HG02759 (cell line): Measurements from ENCODE around the gene POPDC2.
A peak's percentile ranks its signal among the peaks of the same experiment; 100 is the strongest.
"Not testable (repeated sequence)": the region's sequence is repeated elsewhere in the genome, so short reads cannot be mapped to it uniquely, and the experiment has no call there.

ENCODE experiments used
- ATAC-seq: cut with Tn5 transposase; IDR thresholded peaks from one replicate; pipeline ENCODE4 v1.9.1; 2021; ENCODE audit warnings: mild to moderate bottlenecking, moderate library complexity; ENCODE audit not compliant: unreplicated experiment

Gene POPDC2

DNA sequence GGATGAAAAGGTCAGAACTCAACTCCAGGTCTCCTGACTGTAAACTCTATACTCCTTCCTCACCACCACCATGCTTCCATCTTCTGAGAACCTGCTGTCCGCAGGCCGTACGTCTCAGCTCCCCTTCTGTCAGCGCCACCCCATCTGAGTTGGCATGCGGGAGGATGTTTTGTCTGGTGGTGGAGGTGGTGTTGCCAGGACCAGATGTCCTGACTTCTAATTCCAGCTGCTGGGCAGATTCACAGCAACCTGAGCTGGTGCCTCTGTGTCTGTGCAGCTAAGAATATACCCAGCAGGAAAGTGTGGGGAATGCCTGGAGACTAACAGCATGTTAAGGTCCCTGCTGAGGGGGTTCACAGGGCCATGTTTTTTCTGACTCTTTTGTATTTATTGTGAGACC is 39.5 kb downstream of the POPDC2 start:
- ATAC-seq, result no peak

DNA sequence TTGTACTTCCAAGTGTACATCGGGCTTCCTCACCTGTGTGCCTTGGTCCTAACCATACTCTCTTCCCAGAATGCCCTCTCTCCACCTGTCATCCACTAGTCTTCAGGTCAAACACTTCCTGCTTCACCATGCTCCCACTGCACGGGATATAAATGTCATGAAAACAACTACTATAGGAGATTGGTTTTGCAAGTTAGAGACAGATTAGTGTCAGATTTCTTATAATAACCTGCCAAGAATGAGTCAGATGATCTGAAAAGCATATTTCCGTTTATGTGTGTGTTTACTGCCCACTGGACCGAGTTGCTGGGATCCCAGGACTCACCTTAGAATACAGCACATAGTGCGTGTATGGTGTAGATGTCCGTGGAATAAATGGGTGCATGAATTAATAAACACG is 41.3 kb downstream of the POPDC2 start:
- ATAC-seq, result no peak

DNA sequence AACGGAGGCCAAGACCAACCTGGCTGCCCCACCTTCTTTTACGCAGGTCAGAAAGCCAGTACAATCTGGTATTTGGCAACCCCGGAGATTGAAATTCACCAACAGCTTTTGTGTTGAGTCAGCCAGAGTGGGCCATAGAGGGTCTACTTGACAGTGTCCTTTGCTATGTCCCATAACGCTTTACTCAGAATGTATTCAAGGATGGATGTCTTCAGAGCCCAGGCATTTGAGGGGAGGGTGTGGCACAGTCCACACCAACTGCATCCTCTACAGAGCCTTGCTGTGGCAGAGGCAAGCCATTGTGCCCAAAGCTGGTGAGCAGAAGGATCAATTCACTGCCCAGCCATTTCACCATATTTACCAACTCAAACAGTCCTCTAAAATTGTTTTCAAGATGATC is 44.3 kb downstream of the POPDC2 start:
- no peak for ATAC-seq

DNA sequence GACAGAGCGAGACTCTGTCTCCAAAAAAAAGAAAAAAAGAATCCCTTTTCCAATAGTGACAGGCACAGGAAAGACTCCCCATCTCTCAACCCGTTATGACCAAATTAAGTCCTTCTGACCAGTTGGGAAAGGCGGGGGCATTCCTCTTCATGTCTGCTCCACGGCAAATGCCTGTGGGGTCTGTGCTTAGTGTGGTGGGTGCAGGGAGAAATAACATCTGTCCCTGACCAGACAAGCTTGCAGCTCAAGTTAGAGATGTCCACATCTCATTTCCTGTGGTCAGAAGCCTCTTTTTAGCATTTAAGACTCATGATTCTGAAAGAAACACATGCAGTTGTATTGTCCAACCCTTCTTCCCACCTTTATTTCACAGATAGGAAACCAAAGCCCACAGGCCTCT is 46.5 kb downstream of the POPDC2 start:
- ATAC-seq, result no peak

DNA sequence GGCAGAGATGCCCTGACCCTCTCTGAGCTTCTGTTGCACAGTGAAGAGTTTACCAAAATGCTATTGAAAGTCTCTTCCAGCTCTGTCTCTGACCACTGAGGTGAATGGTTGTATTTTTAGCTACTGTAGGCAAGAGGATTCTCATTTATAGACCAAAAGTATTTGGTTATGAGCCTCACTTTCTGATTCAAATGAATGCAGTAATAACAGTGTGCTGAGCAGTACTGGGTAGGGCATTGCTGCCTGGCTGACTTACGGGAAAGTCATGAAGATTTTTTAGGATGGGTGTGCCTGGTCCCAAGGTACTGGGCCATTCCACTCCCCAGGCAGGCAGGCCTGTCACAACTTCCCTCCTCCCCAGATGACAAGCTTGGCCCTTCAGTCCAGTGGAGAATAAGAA is 47.2 kb downstream of the POPDC2 start:
- ATAC-seq, result no peak

DNA sequence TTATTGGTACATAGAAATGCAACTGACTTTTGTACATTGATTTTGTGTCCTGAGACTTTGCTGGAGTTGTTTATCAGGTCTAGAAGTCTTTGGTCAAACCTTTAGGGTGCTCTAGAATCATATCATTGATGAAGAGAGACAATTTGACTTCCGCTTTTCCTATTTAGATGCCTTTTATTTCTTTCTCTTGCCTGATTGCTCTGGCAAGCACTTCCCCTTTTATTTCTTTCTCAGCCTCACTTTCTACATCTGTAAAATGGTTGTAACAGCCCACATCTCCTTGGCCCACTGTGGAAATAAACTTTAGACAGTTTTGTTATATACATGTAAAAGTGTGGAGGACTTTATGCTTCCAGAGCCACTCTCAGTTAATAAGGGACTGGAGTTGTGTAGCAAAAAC is 48.7 kb downstream of the POPDC2 start:
- ATAC-seq, result no peak

DNA sequence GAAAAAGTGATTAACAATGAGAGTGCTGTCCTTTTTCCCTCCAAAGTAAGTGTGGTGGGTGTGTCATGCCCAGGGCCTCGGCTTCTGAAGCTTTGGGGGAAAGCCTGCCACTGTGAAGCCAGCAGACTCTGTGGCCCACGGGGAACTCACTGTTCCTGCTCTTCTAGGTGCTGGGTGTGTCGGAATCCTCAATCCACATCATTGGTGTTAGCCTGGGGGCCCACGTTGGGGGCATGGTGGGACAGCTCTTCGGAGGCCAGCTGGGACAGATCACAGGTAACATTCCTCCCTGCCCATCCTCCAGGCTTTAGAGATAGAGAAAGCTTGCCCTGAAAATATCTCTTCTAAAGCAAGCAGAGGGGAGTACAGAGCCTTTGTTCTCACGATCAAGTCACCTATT is 51.1 kb downstream of the POPDC2 start:
- no peak for ATAC-seq

DNA sequence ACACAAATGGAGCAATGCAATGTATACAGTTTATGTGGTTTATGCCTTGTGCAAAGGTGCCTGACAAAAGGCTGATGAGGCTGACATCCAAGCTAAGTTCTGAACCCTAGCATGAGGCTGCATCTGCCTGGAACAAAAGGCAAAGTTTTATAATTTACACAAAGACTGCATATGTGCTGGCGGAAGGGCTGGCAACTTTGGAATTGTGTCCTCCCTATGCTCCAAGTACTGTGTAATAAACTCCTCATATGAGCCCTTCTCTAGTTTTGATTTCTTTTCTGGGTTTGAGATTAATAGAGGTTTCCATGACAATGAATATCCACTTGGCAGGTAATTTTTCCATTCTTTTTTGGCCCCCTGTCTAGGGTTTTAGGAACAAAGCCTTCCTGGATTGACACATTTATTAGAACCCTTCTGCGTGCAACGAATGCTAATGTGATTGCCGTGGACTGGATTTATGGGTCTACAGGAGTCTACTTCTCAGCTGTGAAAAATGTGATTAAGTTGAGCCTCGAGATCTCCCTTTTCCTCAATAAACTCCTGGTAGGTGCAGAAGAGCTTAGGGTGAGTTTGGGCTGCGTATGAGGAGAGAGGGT is 51.9 kb downstream of the POPDC2 start:
- ATAC-seq, result no peak

DNA sequence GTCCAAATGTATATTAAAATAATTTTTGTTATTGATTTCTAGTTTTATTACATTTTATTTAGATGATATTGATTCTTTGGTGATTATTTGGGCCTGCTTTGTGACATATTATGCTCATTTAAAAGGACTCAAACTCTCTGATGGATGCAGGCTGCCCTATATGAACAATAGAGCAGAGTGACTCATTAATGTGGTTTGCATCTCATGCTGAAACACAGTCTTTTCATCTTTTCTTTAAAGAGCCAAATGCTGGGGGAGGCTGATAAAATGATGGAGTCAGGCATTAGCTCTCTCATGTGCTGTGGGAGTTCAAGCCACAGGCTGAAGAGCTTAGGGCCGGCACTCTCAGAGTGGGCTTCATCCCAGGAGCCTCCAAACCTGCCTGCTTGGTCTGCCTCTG is 55.5 kb downstream of the POPDC2 start:
- ATAC-seq, result no peak

DNA sequence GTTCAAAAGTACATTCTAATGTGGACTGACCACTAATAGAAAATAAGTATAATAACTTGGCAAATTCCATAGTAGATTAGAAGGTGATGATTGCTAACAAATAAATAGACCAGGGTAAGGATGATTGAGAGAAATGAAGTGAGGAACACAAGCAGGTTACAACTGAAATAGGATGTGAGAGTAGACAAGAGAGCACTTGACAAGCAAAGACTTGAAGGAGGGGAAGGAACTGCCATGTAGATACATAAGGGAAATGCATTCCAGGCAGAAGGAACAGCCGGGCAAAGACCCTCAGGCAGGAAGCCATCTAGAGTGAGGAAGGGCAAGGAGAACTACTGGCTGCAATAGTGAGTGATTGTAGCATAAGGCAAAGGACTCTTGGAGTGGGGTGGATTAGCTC is 57.7 kb downstream of the POPDC2 start:
- ATAC-seq, result no peak

DNA sequence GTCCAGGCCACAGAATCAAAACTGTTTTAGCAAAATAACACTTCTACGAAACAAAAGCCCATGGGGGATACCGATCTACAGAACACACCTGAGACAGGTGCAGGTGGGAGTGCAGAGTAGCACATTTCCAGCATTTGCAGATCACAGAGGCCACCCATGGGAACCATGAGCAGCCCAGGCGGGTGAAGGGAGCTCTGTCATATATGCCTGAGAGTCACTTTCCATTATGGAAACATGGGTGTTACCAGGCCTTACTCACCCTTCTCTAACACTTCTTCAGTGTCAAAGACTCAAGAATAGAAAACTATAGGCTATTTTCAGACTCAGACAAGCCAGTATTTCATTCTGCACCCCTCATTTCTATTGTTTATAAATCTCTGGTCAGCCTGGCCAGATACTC is 59.2 kb downstream of the POPDC2 start:
- no peak for ATAC-seq

DNA sequence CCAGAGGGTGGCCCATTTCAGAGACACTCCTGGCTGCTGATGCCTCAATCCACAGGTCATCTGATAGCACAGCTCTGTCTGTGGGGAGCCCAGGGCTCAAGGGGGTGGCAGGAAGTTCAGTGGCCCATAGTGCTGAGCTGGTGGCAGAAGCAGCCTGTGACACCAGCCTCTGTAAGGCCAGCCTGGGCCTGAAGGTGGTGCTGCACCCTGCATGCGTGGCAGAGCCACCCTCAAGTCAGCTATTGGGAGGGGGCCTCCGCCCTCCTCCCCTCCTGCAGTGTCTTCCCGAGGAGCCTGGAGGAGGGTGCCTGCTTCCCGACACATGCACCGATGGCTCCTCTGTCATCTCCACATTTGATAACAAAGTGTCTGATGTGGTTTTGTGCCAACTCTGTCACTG is 59.7 kb downstream of the POPDC2 start:
- peak; percentile 60 for ATAC-seq

DNA sequence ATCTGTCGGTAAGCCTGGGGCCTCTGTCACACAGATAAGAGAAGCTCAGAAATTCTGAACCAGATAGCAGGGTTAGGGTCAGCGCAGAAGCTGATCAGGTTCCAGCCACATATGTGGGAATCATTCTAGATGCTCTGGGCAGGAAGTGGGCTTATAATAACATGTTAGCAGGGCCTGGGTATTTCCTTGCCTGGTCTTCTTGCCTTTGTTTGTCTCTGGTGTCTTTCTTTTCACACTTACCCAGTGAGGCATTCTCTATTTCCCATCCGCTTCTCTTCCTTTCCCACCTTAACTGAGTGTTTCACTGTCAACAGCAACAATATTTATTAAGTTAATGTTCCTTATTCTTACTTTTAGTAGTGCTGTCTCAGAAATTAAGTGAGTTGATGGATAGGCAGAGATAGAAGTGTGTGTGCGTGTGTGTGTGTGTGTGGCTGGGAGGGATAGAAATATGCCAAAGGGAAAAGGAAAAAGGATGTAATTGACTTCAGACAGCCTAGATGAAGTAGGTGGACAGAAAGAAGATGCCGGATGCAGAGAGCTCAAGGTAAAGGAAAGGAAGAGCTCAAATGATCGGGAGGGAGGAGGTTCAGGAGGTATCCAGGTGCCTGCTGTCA is 60.7 kb downstream of the POPDC2 start:
- no peak for ATAC-seq

DNA sequence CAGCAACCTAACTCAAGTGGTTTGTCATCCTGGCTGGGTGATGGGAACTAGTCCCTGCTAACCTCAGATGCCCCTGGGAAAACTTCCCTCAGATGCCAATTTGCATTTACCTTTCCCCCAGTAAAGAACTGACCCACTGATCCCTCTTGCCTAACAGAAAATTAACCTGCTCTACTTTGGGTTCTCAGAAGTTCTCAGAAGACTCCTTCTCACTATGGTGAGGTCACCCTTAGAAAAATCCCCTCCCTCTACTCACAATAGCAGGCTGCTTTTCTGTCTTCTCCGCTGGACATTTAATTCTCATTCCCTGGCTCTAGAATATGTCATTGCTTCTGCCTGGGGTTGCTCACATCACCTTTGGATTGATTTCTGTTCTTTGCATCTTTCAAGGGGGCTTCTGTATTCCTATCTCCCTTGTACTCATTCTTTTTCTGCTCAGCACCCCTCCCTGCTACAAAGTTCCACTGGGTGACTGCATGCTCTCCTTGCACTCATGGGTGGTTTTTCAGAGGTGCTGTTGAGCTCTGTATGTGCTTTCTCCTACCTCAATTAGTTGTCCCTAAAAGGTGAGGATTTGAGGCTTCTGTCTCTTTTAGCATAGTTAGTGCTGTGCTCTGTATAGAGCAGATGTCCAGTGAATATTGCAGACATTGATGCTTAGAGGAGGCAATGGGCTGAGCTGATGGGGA is 61.8 kb downstream of the POPDC2 start:
- peak; percentile 56 for ATAC-seq

DNA sequence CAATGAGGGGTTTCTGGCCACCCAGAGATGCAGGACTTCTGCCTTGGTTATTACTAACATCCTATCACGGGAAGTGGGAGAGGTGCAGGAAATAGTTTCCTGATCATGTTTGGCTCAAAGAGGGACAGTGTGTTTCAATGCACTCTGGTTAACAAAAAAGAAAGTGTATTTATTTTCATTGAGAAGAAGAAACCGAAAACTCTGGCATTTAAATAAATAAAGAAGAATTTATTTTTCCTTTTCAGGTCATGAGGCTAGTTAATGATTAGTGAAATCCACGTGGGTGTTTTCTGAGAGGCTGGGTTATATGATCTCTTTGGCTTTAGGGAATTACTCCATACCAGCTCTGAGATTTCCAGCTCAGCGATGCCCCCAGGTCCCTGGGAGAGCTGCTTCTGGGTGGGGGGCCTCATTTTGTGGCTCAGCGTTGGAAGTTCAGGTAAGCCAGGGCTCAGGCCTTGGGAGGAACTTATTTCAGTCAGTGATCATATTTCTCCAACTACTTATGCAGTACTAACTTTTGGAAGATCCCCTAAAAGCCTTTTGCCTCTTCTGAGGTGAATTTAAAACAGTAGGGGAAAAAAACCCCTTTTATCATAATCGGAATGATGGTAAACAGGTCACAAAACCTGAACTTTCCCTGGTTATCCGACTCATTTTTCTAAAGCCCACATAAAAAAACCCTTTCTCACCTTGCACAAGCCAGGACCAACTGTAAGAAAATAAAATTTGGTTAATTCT is 62.7 kb downstream of the POPDC2 start, which contains the start of gene PLA1A:
Gene PLA1A (plus strand): TSS at position 338 of the 741 bp plus-strand sequence. CDS start 29 bp downstream, at position 367.
- no peak for ATAC-seq

DNA sequence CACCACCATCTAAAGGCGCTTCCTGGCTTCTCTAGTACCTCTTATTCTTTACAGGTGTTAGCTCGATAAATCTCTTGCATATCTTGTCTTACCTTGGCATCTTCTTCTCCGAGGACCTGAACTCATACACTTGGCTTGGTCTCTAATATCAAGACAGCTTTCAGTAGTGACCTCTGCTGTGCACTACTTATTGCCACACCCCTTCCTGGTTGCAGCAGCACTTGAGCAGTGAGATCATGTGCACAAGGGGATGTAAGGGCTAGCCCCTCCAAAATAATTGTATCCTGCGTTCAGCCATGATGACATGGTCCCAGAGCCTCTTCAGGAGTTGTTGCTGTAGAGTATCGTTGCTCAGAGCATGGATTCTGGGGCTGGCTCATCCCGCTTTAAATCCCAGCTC is 64.0 kb downstream of the POPDC2 start:
- ATAC-seq, result no peak

DNA sequence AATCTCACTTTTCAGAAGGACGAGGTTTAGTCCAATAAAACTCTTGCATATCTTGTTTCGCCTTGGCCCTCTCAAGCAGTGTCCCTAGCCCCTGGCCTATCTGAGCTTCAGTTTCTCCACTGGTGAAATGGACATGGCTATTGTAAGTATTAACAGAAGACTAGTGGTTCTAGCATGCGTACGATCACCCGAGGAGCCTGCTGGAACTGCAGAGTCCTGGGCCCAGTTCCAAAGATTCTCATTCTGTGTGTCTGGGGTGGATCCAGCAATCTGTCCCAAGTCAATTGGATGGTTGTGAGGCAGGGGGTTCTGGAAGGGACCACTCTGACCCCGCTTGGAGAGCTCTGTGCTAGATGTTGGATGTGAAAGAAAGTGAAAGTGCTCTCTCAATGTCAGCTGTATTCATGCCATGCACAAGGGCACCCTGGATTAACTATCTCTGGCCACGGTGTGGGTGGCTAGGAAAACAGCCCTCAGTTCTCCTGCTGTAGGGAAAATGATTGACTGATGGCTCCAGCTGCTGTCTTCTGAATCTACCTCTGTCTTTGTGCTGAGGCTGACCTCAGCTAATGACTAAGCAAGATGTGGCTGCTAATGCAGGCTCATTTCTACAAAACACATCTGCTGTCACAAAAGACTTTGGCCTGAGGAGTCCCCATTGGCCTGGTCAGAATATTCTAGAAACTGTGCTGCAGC is 64.6 kb downstream of the POPDC2 start:
- no peak for ATAC-seq

DNA sequence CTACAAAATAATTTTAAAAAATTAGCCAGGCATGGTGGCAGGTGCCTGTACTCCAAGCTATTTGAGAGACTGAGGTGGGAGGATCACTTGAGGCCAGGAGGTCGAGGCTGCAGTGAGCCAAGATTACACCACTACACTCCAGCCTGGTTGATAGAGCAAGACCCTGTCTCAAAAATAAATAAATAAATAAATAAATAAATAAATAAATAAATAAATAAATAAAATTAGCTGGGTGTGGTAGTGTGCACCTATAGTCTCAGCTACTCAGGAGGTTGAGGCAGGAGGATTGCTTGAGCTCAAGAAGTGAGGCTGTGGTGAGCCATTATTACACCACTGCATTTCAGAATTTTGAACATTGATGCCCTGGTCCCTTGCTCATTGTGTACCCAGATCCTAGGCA is 65.5 kb downstream of the POPDC2 start:
- ATAC-seq, result not testable (repeated sequence)

DNA sequence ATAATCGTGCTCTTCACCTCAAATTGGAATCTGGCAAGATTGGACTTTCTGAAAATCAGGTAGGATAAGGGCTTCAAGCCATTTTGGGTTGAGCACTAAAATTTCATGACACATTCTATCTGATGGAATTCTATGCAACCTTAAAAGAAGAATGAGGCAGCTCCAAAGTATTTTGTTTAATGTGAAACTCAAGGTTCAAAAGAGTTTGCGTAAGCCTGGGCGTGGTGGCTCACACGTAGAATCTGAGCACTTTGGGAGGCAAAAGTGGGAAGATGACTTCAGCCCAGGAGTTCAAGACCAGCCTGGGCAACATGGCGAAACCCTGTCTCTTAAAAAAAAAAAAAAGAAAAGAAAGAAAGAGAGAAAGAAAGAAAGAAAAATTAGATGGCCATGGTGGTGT is 66.3 kb downstream of the POPDC2 start:
- ATAC-seq, result no peak

DNA sequence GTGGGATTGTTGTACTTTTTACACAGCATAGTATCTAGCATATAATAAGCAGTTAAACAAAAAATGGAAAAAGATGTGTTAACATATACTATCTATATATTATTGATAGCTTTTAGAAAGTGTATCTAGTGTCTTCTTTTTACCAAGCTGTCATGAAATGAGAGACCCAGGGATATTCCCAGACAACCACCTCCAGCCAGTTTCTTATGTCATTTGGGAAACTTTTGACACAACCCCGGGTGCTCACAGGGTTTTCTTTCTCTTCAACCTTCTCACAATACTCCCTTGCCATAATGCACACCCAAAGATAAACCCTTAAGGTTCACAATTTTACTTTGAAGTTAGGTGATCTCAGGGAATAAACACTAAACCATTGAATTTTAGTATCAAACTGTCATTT is 67.5 kb downstream of the POPDC2 start:
- ATAC-seq, result no peak
